ENCODE data around the gene COL15A1. TPM values are rescaled to one million over a fixed set of nuclear protein-coding genes. Genes with fewer than 3 reads are reported as not detected.

COL15A1 gene
- polyA plus RNA-seq, 4 donors: 0.22 to 12.5 (median 2.5) TPM

Other genes starting within 250 kb of the COL15A1 start
- gene GABBR2, start 235.0 kb upstream of the COL15A1 start, polyA plus RNA-seq: 1 to 10 TPM in 1 of 4 donors, under 1 TPM in 2, not detected in 1; 0.09 to 1.4 (median 0.71) TPM
- 10 to 100 TPM; 17.3 to 33.3 (median 19.3) TPM for gene ANKS6, start 147.4 kb upstream of the COL15A1 start, polyA plus RNA-seq
- gene GALNT12, start 136.2 kb upstream of the COL15A1 start, polyA plus RNA-seq: 10 to 100 TPM in 3 of 4 donors, 1 to 10 TPM in 1; 7.8 to 47.1 (median 17.7) TPM
- 10 to 100 TPM in 1 of 4 donors, 1 to 10 TPM in 3; 3.8 to 16.2 (median 6.8) TPM for gene TGFBR1, start 161.2 kb downstream of the COL15A1 start, polyA plus RNA-seq

Measured in small intestine (tissue), 4 donors.